H1 (cell line): Measurements from ENCODE around the gene CACNA1E. TPM values are rescaled to one million over a fixed set of nuclear protein-coding genes. Genes with fewer than 3 reads are reported as not detected.

Experiments used
- CTCF ChIA-PET: fragments of 300-600 bp; sonication (Branson Sonifier 250); formaldehyde crosslinking; loops from one replicate; lab custom pipeline; 2021; ENCODE audit not compliant: partially characterized antibody; lab: Charles Lee
- POLR2A ChIA-PET: fragments of 300-600 bp; sonication (Branson Sonifier 250); formaldehyde crosslinking; loops from one replicate; lab custom pipeline; 2021; ENCODE audit warnings: inconsistent platforms; ENCODE audit not compliant: partially characterized antibody; lab: Charles Lee
- DNase-seq, 2 experiments: peaks; one replicate each; pipeline versions ENCODE4 v3.0.0 to v3.0.0-alpha.2; 2010 to 2022; ENCODE audit warnings: low spot score in 2 of 2, low read depth in 1 of 2, mixed read lengths in 1 of 2
- FAIRE-seq: peaks from 2 replicates; lab custom pipeline; 2011; peaks lifted over from hg19 to GRCh38; lab: Jason Lieb, UNC
- H2AFZ ChIP-seq: 2 replicates; pipeline ENCODE4 v1.8.1; 2012; ENCODE audit warnings: low read length, inconsistent platforms
- H2AK5ac ChIP-seq: 2 replicates; pipeline ENCODE4 v1.6.1; 2013; ENCODE audit warnings: low read depth, low read length
- H2BK120ac ChIP-seq: replicated peaks from 2 replicates; pipeline ENCODE3; 2013; ENCODE audit warnings: low read depth, low read length, inconsistent platforms
- H2BK12ac ChIP-seq: 2 replicates; pipeline ENCODE4 v1.6.1; 2013; ENCODE audit warnings: low read depth, low read length
- H2BK15ac ChIP-seq: 2 replicates; pipeline ENCODE4 v1.6.1; 2013; ENCODE audit warnings: low read length
- H2BK20ac ChIP-seq: 2 replicates; pipeline ENCODE4 v1.6.1; 2013; ENCODE audit warnings: low read length
- H2BK5ac ChIP-seq: 2 replicates; pipeline ENCODE4 v1.6.1; 2013; ENCODE audit warnings: low read depth, low read length
- H3K14ac ChIP-seq: 2 replicates; pipeline ENCODE4 v1.6.1; 2013; ENCODE audit warnings: inconsistent platforms; ENCODE audit not compliant: insufficient read length
- H3K18ac ChIP-seq: 2 replicates; pipeline ENCODE4 v1.6.1; 2013; ENCODE audit warnings: low read length; ENCODE audit errors: extremely low read depth
- H3K23ac ChIP-seq: 2 replicates; pipeline ENCODE4 v1.6.1; 2013; ENCODE audit warnings: inconsistent platforms; ENCODE audit not compliant: insufficient read length
- H3K23me2 ChIP-seq: 2 replicates; pipeline ENCODE4 v1.6.1; 2013; ENCODE audit warnings: low read depth, low read length
- H3K27ac ChIP-seq: 2 replicates; pipeline ENCODE4 v1.6.1; 2011; ENCODE audit warnings: low read depth, low read length, inconsistent platforms
- H3K27me3 ChIP-seq, 4 experiments: replicated peaks in 1 of 4; 1 replicate in 1 of 4; 2 replicates in 3 of 4; pipeline versions ENCODE4 v1.6.1 to v1.8.1; 2011 to 2013; ENCODE audit warnings: low read length in 3 of 4, mild to moderate bottlenecking in 3 of 4, inconsistent platforms in 2 of 4, mixed read lengths in 2 of 4, moderate library complexity in 1 of 4; ENCODE audit not compliant: control insufficient read depth in 3 of 4, insufficient read depth in 3 of 4; ENCODE audit errors: extremely low read depth in 1 of 4
- H3K36me3 ChIP-seq, 4 experiments: 2 replicates each; pipeline versions ENCODE4 v1.6.1 to v1.8.1; 2011 to 2013; ENCODE audit warnings: mild to moderate bottlenecking in 4 of 4, low read length in 3 of 4, moderate library complexity in 2 of 4, control low read depth in 1 of 4, inconsistent platforms in 1 of 4; ENCODE audit not compliant: insufficient read depth in 4 of 4, control insufficient read depth in 2 of 4
- H3K4ac ChIP-seq: replicated peaks from 2 replicates; pipeline ENCODE3; 2013; ENCODE audit warnings: low read length, low read depth, mixed read lengths, inconsistent platforms; ENCODE audit not compliant: insufficient read length
- H3K4me1 ChIP-seq, 4 experiments: replicated peaks in 1 of 4; 1 replicate in 1 of 4; 2 replicates in 3 of 4; pipeline versions ENCODE4 v1.6.1 to v1.8.1; 2011 to 2013; ENCODE audit warnings: low read length in 3 of 4, inconsistent platforms in 2 of 4, mixed read lengths in 1 of 4; ENCODE audit not compliant: insufficient read depth in 4 of 4, control insufficient read depth in 3 of 4
- H3K4me2 ChIP-seq, 2 experiments: 2 replicates each; pipeline versions ENCODE4 v1.6.1 to v1.8.1; 2011 to 2013; ENCODE audit warnings: low read depth in 2 of 2, low read length in 2 of 2, control low read depth in 1 of 2, inconsistent platforms in 1 of 2, mild to moderate bottlenecking in 1 of 2; ENCODE audit not compliant: insufficient read depth in 1 of 2
- H3K4me3 ChIP-seq, 4 experiments: fragments of 200-600, 300-600 bp in 1 of 4; sonication (generic), shearing (Covaris generic), sonication (Bioruptor Twin) in 1 of 4; 2 replicates each; pipeline versions ENCODE4 v1.5.1 to v1.8.1; 2011 to 2016; ENCODE audit warnings: low read length in 4 of 4, low read depth in 3 of 4, control low read depth in 2 of 4, inconsistent platforms in 2 of 4, mild to moderate bottlenecking in 2 of 4, mixed read lengths in 1 of 4, moderate library complexity in 1 of 4; ENCODE audit not compliant: insufficient read depth in 2 of 4; ENCODE audit errors: extremely low read depth in 1 of 4
- H3K56ac ChIP-seq: replicated peaks from 2 replicates; pipeline ENCODE3; 2013; ENCODE audit warnings: low read depth, mild to moderate bottlenecking, mixed read lengths, low read length, inconsistent platforms; ENCODE audit not compliant: insufficient read length
- H3K79me1 ChIP-seq: 2 replicates; pipeline ENCODE4 v1.6.1; 2013; ENCODE audit warnings: low read depth, low read length, control low read depth
- H3K79me2 ChIP-seq, 2 experiments: 2 replicates each; pipeline versions ENCODE4 v1.6.1 to v1.8.1; 2012 to 2013; ENCODE audit warnings: low read length in 2 of 2, mild to moderate bottlenecking in 2 of 2, inconsistent platforms in 1 of 2; ENCODE audit not compliant: insufficient read depth in 2 of 2, control insufficient read depth in 1 of 2
- H3K9ac ChIP-seq, 4 experiments: replicated peaks in 1 of 4; 1 replicate in 1 of 4; 2 replicates in 3 of 4; pipeline versions ENCODE4 v1.6.1 to v1.8.1; 2011 to 2013; ENCODE audit warnings: low read depth in 3 of 4, low read length in 3 of 4, control low read depth in 2 of 4, mild to moderate bottlenecking in 2 of 4, moderate library complexity in 2 of 4, inconsistent platforms in 1 of 4; ENCODE audit errors: extremely low read depth in 1 of 4
- H3K9me3 ChIP-seq, 2 experiments: 2 replicates each; pipeline versions ENCODE4 v1.6.1 to v1.8.1; 2012 to 2013; ENCODE audit warnings: mild to moderate bottlenecking in 2 of 2, moderate library complexity in 2 of 2, control low read depth in 1 of 2, inconsistent platforms in 1 of 2, low read depth in 1 of 2, low read length in 1 of 2, mixed read lengths in 1 of 2; ENCODE audit not compliant: insufficient read depth in 2 of 2
- H4K20me1 ChIP-seq, 2 experiments: replicated peaks in 1 of 2; 2 replicates each; pipeline versions ENCODE3 to v1.8.1; 2011 to 2013; ENCODE audit warnings: inconsistent platforms in 2 of 2, low read length in 2 of 2, mild to moderate bottlenecking in 1 of 2; ENCODE audit not compliant: insufficient read depth in 2 of 2, control insufficient read depth in 1 of 2
- H4K5ac ChIP-seq: 2 replicates; pipeline ENCODE4 v1.6.1; 2013; ENCODE audit warnings: low read length, low read depth, mixed read lengths, inconsistent platforms; ENCODE audit not compliant: insufficient read length
- H4K8ac ChIP-seq: 2 replicates; pipeline ENCODE4 v1.8.0; 2013; ENCODE audit warnings: mild to moderate bottlenecking, moderate library complexity, low read length, inconsistent platforms; ENCODE audit not compliant: insufficient read depth; ENCODE audit errors: extremely low read depth
- H4K91ac ChIP-seq: replicated peaks from 2 replicates; pipeline ENCODE3; 2013; ENCODE audit warnings: low read length, mixed read lengths, inconsistent platforms; ENCODE audit not compliant: insufficient read length
- GTF2F1 ChIP-seq: IDR thresholded peaks from 2 replicates; pipeline ENCODE4 v1.6.1; 2012; ENCODE audit warnings: low read depth, low read length, improper control_type of control experiment, borderline replicate concordance
- KDM4A ChIP-seq: IDR thresholded peaks from one replicate; pipeline ENCODE4 v1.7.1; 2012; ENCODE audit warnings: low read depth, mild to moderate bottlenecking, moderate library complexity, low read length, inconsistent platforms; ENCODE audit not compliant: severe bottlenecking
- SIRT6 ChIP-seq: IDR thresholded peaks from one replicate; pipeline ENCODE4 v1.7.1; 2012; ENCODE audit warnings: low read length, inconsistent platforms
- SRF ChIP-seq: IDR thresholded peaks from 2 replicates; pipeline ENCODE4 v1.6.1; 2011; ENCODE audit warnings: mild to moderate bottlenecking, low read depth, low read length, moderate library complexity
- WGBS, 2 experiments: shearing (Covaris generic) in 1 of 2; methylation state at CpG; one replicate each; pipeline versions ENCODE4 v1.1.6 to v1.1.7; 2013 to 2015; ENCODE audit warnings: low lambda C conversion rate in 2 of 2, mixed read lengths in 2 of 2, inconsistent platforms in 1 of 2, low coverage in 1 of 2, missing lambda C conversion rate in 1 of 2; ENCODE audit not compliant: insufficient replicate concordance in 2 of 2, insufficient coverage in 1 of 2, insufficient read length in 1 of 2; ENCODE audit errors: extremely low coverage in 1 of 2, missing lambda C conversion rate in 1 of 2; 5-methylcytosine and 5-hydroxymethylcytosine counted together
- polyA plus RNA-seq, 7 experiments: library from polyadenylated mRNA; depleted of rRNA in 3 of 7; stranded (reverse) in 5 of 7; unstranded in 2 of 7; fragments of >200 nt in 5 of 7; fragments of 200-250 nt in 2 of 7; gene quantifications; 1 replicate in 5 of 7; 2 replicates in 1 of 7; 4 replicates in 1 of 7; pipeline versions ENCODE4 v1.2.1 to v1.2.3, GENCODE V29; 2011 to 2013; ENCODE audit warnings: missing spikeins in 2 of 7, mixed read lengths in 2 of 7
- total RNA-seq: library from RNA; stranded (reverse); fragmentation: NEBNext Ultra II Directional; extraction: Animal tissue kit (Norgen Biotek cat#: 25700); gene quantifications from 2 replicates; pipeline ENCODE4 v1.2.1, GENCODE V29; 2021

Gene CACNA1E
- total and polyA plus RNA-seq, 2 of the 8 experiments (the other 6 are each of a cell fraction or from before 2014, with no cell fraction given): 0.98 to 1.3 TPM

GRCh38 chr1:181620183-181620582 lies 136.9 kb downstream of the CACNA1E start:
- Histone ChIP-seq H3K14ac (no peak overlapping the region), H3K79me1 (no peaks in the 10 kb centered on the region), H4K5ac (no peak overlapping the region), H2AK5ac (no peak overlapping the region), H3K36me3 (no peaks in the 10 kb centered on the region), H4K91ac (no peak overlapping the region), H2BK5ac (no peak overlapping the region), H4K8ac (no peak overlapping the region), H4K20me1 (no peaks in the 10 kb centered on the region), H3K9me3 (no peaks in the 10 kb centered on the region), H3K27me3 (no peaks in the 10 kb centered on the region), H3K4me3 (no peak overlapping the region), H3K4me1 (no peaks in the 10 kb centered on the region), H3K18ac (no peak overlapping the region), H3K56ac (no peak overlapping the region), H2BK15ac (no peak overlapping the region), H2BK120ac (no peak overlapping the region), H3K23ac (no peak overlapping the region), H3K23me2 (no peaks in the 10 kb centered on the region; the same call in 1 of the 2 replicates), H3K79me2 (no peaks in the 10 kb centered on the region), H3K4ac (no peak overlapping the region), H3K9ac (no peak overlapping the region), H2BK12ac (no peak overlapping the region), H2AFZ (no peak overlapping the region), H2BK20ac (no peak overlapping the region), H3K27ac (no peak overlapping the region), H3K4me2 (no peak overlapping the region)
- ChIA-PET CTCF (interaction anchor here (2.8 kb wide), 1 partner anchor 32 kb away, joined by 11 read pairs; no protein-coding TSS in a partner anchor), POLR2A (interaction anchor here (0.6 kb wide), 1 partner anchor 1075 kb away, joined by 4 read pairs; no protein-coding TSS in a partner anchor)
- TF ChIP-seq GTF2F1 (no peak), KDM4A (no peak), SRF (no peak), SIRT6 (no peak)
- DNase-seq (no peak), FAIRE-seq (no peak)
- 90% methylated on average over 1 of the region's 1 CpG; no CpG with 5 or more reads in 1 of the 2 experiments for WGBS, 2 experiments
